ENCODE data around the gene TOX2. TPM values are rescaled to one million over a fixed set of nuclear protein-coding genes. Genes with fewer than 3 reads are reported as not detected.

Gene TOX2
- total RNA-seq, 1 experiment from 2014 or later = 2.7 TPM

- ChIA-PET CTCF (interaction anchor here (1.7 to 16.2 kb wide), 3 partner anchors 8 to 547 kb away, joined by 7 to 521 read pairs (median 76); no protein-coding TSS in a partner anchor), POLR2A (interaction anchor here (3.1 kb wide), 1 partner anchor 334 kb away, joined by 18 read pairs; no protein-coding TSS in a partner anchor)
- no peak for DNase-seq (ENCODE audit: unreplicated experiment)
- no TSS peak for BruUV-seq (replicated peaks)
- intact Hi-C loops (cut with micrococcal nuclease) = loop anchor here (2.0 to 5.0 kb wide), 2 partner anchors 107 to 160 kb away; no protein-coding TSS in a partner anchor
- no peak overlapping the region for H3K27ac Mint-ChIP-seq (ENCODE audit: low read depth, unreplicated experiment)
- no peak for TF ChIP-seq CTCF (IDR thresholded peaks at IDR 0.05; ENCODE audit: unreplicated experiment)
- no peaks in the 10 kb centered on the region for H3K27me3 Mint-ChIP-seq (ENCODE audit: insufficient read depth, unreplicated experiment)
- no peaks in the 10 kb centered on the region for H3K36me3 Mint-ChIP-seq (ENCODE audit: insufficient read depth, unreplicated experiment)
- no peak overlapping the region for H3K4me3 Mint-ChIP-seq (ENCODE audit: unreplicated experiment)
- no peaks in the 10 kb centered on the region for H3K9me3 Mint-ChIP-seq (ENCODE audit: unreplicated experiment)
- peaks cover 12% of the 10 kb centered on the region for H3K4me1 Mint-ChIP-seq (ENCODE audit: insufficient read depth, unreplicated experiment)
These were observed 169.8 kb downstream of the TOX2 start for GRCh38 chr20:44084439-44084838.

GRCh38 chr20:44084891-44085290 is 170.2 kb downstream of the TOX2 start:
- H3K27me3 Mint-ChIP-seq (ENCODE audit: insufficient read depth, unreplicated experiment) = no peaks in the 10 kb centered on the region
- POLR2A ChIA-PET = no interaction called here
- intact Hi-C loops (cut with micrococcal nuclease) = loop anchor here (2.0 to 5.0 kb wide), 2 partner anchors 108 to 160 kb away; no protein-coding TSS in a partner anchor
- no peak for TF ChIP-seq CTCF (IDR thresholded peaks at IDR 0.05; ENCODE audit: unreplicated experiment)
- no TSS peak for BruUV-seq (replicated peaks)
- no peak overlapping the region for H3K27ac Mint-ChIP-seq (ENCODE audit: low read depth, unreplicated experiment)
- H3K4me3 Mint-ChIP-seq (ENCODE audit: unreplicated experiment) = no peak overlapping the region
- DNase-seq (ENCODE audit: unreplicated experiment) = no peak
- CTCF ChIA-PET = interaction anchor here (7.6 to 16.2 kb wide), 2 partner anchors 336 to 547 kb away, joined by 76 to 521 read pairs; no protein-coding TSS in a partner anchor
- peaks cover 12% of the 10 kb centered on the region for H3K4me1 Mint-ChIP-seq (ENCODE audit: insufficient read depth, unreplicated experiment)
- no peaks in the 10 kb centered on the region for H3K9me3 Mint-ChIP-seq (ENCODE audit: unreplicated experiment)
- H3K36me3 Mint-ChIP-seq (ENCODE audit: insufficient read depth, unreplicated experiment) = no peaks in the 10 kb centered on the region

- intact Hi-C loops (cut with micrococcal nuclease) = loop anchor here (2.0 kb wide), 1 partner anchor 161 kb away; no protein-coding TSS in a partner anchor
- peaks cover 6% of the 10 kb centered on the region for H3K4me1 Mint-ChIP-seq (ENCODE audit: insufficient read depth, unreplicated experiment)
- no peaks in the 10 kb centered on the region for H3K36me3 Mint-ChIP-seq (ENCODE audit: insufficient read depth, unreplicated experiment)
- POLR2A ChIA-PET = interaction anchor here (0.7 to 1.1 kb wide), 3 partner anchors 9 to 632 kb away, joined by 3 to 5 read pairs (median 3); partner anchors contain the start of gene SRSF6
- BruUV-seq (replicated peaks) = no TSS peak
- no peaks in the 10 kb centered on the region for H3K9me3 Mint-ChIP-seq (ENCODE audit: unreplicated experiment)
- DNase-seq (ENCODE audit: unreplicated experiment) = no peak
- no peak overlapping the region for H3K27ac Mint-ChIP-seq (ENCODE audit: low read depth, unreplicated experiment)
- CTCF ChIA-PET = interaction anchor here (0.6 to 16.2 kb wide), 3 partner anchors 94 to 337 kb away, joined by 3 to 521 read pairs (median 3); no protein-coding TSS in a partner anchor
- TF ChIP-seq CTCF (IDR thresholded peaks at IDR 0.05; ENCODE audit: unreplicated experiment) = no peak
- no peaks in the 10 kb centered on the region for H3K27me3 Mint-ChIP-seq (ENCODE audit: insufficient read depth, unreplicated experiment)
- H3K4me3 Mint-ChIP-seq (ENCODE audit: unreplicated experiment) = no peak overlapping the region
These were observed 171.2 kb downstream of the TOX2 start for GRCh38 chr20:44085616-44086434.
